NT2/D1 (cell line): ENCODE measurements around the gene ZNF277.

Source experiments
- DNase-seq: peaks from one replicate; pipeline ENCODE4 v3.0.0-alpha.2; 2011; ENCODE audit warnings: low read depth, low spot score
- H3K27me3 ChIP-seq: 2 replicates; pipeline ENCODE4 v1.6.0; 2011; ENCODE audit warnings: mild to moderate bottlenecking; ENCODE audit not compliant: insufficient read length, insufficient read depth
- H3K36me3 ChIP-seq: 2 replicates; pipeline ENCODE4 v1.6.1; 2011; ENCODE audit warnings: mild to moderate bottlenecking, low read length, mixed read lengths; ENCODE audit not compliant: insufficient read depth, insufficient read length
- H3K4me1 ChIP-seq: 2 replicates; pipeline ENCODE4 v1.5.1; 2011; ENCODE audit not compliant: insufficient read depth, insufficient read length
- H3K4me3 ChIP-seq: 2 replicates; pipeline ENCODE4 v1.5.1; 2011; ENCODE audit warnings: low read depth; ENCODE audit not compliant: insufficient read length
- H3K9ac ChIP-seq: 2 replicates; pipeline ENCODE4 v1.6.0; 2011; ENCODE audit warnings: low read depth; ENCODE audit not compliant: insufficient read length
- H3K9me3 ChIP-seq: 2 replicates; pipeline ENCODE4 v1.5.1; 2011; ENCODE audit warnings: mild to moderate bottlenecking, low read length; ENCODE audit not compliant: insufficient read depth
- SUZ12 ChIP-seq: IDR thresholded peaks from 2 replicates; pipeline ENCODE4 v1.6.1; 2011; ENCODE audit not compliant: insufficient read length, insufficient read depth; ENCODE audit errors: extremely low read depth
- YY1 ChIP-seq: IDR thresholded peaks from 2 replicates; pipeline ENCODE4 v1.6.1; 2011; ENCODE audit not compliant: insufficient read length, insufficient read depth
- ZNF274 ChIP-seq: IDR thresholded peaks from 2 replicates; pipeline ENCODE4 v1.6.1; 2011; ENCODE audit warnings: mild to moderate bottlenecking, low read depth, low read length

Gene ZNF277

GRCh38 chr7:112365551-112365950, 159.1 kb downstream of the ZNF277 start:
- DNase-seq, result no peak
- Histone ChIP-seq H3K9me3 (no peaks in the 10 kb centered on the region), H3K36me3 (no peaks in the 10 kb centered on the region), H3K4me3 (no peak overlapping the region), H3K27me3 (no peaks in the 10 kb centered on the region), H3K4me1 (no peaks in the 10 kb centered on the region), H3K9ac (no peak overlapping the region)
- TF ChIP-seq YY1, result no peak
- no peak for TF ChIP-seq ZNF274

GRCh38 chr7:112366886-112367285, 160.4 kb downstream of the ZNF277 start:
- Histone ChIP-seq H3K36me3 (no peaks in the 10 kb centered on the region), H3K4me3 (no peak overlapping the region), H3K9me3 (no peaks in the 10 kb centered on the region), H3K4me1 (no peaks in the 10 kb centered on the region), H3K9ac (no peak overlapping the region), H3K27me3 (no peaks in the 10 kb centered on the region)
- DNase-seq, result no peak
- TF ChIP-seq SUZ12 (no peak), YY1 (no peak), ZNF274 (no peak)

- Histone ChIP-seq H3K9ac (no peak overlapping the region), H3K4me3 (no peak overlapping the region), H3K27me3 (no peaks in the 10 kb centered on the region), H3K4me1 (no peaks in the 10 kb centered on the region), H3K9me3 (no peaks in the 10 kb centered on the region), H3K36me3 (no peaks in the 10 kb centered on the region)
- DNase-seq, result no peak
- no peak for TF ChIP-seq ZNF274
- TF ChIP-seq YY1, result no peak
- TF ChIP-seq SUZ12, result no peak
Measured at GRCh38 chr7:112370436-112370835, 163.9 kb downstream of the ZNF277 start.

GRCh38 chr7:112371701-112372100, 165.2 kb downstream of the ZNF277 start:
- no peak for DNase-seq
- no peaks in the 10 kb centered on the region for H3K27me3 ChIP-seq
- TF ChIP-seq YY1 (no peak), SUZ12 (no peak), ZNF274 (no peak)
- no peaks in the 10 kb centered on the region for H3K9me3 ChIP-seq
- no peak overlapping the region for H3K9ac ChIP-seq
- no peak overlapping the region for H3K4me3 ChIP-seq
- no peaks in the 10 kb centered on the region for H3K36me3 ChIP-seq
- H3K4me1 ChIP-seq, result no peaks in the 10 kb centered on the region

- Histone ChIP-seq H3K4me1 (no peaks in the 10 kb centered on the region), H3K27me3 (no peaks in the 10 kb centered on the region), H3K36me3 (no peaks in the 10 kb centered on the region), H3K9me3 (no peaks in the 10 kb centered on the region), H3K9ac (no peak overlapping the region), H3K4me3 (no peak overlapping the region)
- DNase-seq, result no peak
- TF ChIP-seq SUZ12 (no peak), ZNF274 (no peak), YY1 (no peak)
Measured at GRCh38 chr7:112372101-112372500, 165.6 kb downstream of the ZNF277 start.

- Histone ChIP-seq H3K4me1 (no peaks in the 10 kb centered on the region), H3K9ac (no peak overlapping the region), H3K27me3 (no peaks in the 10 kb centered on the region), H3K9me3 (no peaks in the 10 kb centered on the region), H3K4me3 (no peak overlapping the region), H3K36me3 (no peaks in the 10 kb centered on the region)
- no peak for TF ChIP-seq ZNF274
- TF ChIP-seq SUZ12, result no peak
- no peak for TF ChIP-seq YY1
- DNase-seq, result no peak
Measured at GRCh38 chr7:112377593-112377992, 171.1 kb downstream of the ZNF277 start.

- Histone ChIP-seq H3K27me3 (no peaks in the 10 kb centered on the region), H3K9me3 (no peaks in the 10 kb centered on the region), H3K4me3 (no peak overlapping the region), H3K9ac (no peak overlapping the region), H3K36me3 (no peaks in the 10 kb centered on the region), H3K4me1 (no peaks in the 10 kb centered on the region)
- DNase-seq, result no peak
- TF ChIP-seq ZNF274, result no peak
- TF ChIP-seq YY1, result no peak
- TF ChIP-seq SUZ12, result no peak
Measured at GRCh38 chr7:112381311-112382091, 175.0 kb downstream of the ZNF277 start.
